ENCODE results near the gene ACOX1. TPM values are rescaled to one million over a fixed set of nuclear protein-coding genes. Genes with fewer than 3 reads are reported as not detected.

ACOX1 gene
- total and polyA plus RNA-seq, 2 of the 13 experiments (the other 11 are each of a cell fraction or from before 2014, with no cell fraction given) = 86.4 to 120 TPM

- no peak for TF ChIP-seq AKNA (CRISPR knock-in tag; IDR thresholded peaks at IDR 0.05; ENCODE audit: borderline replicate concordance)
- TF ChIP-seq RBM22 (optimal IDR thresholded peaks at IDR 0.05; ENCODE audit: low read length) = peak; percentile 56
- TF ChIP-seq IKZF4 (CRISPR knock-in tag; IDR thresholded peaks at IDR 0.05; ENCODE audit: borderline replicate concordance, low read depth, not compliant biosample characterization) = no peak
- TF ChIP-seq POLR2AphosphoS5 (IDR thresholded peaks at IDR 0.05; ENCODE audit: low read depth, low read length) = peak; percentile 59; the same call in 1 of the 2 replicates
- TF ChIP-seq EZH2 (conservative IDR thresholded peaks at IDR 0.05; ENCODE audit: low read depth, low read length) = no peak
- TF ChIP-seq ZNF510 (CRISPR knock-in tag; IDR thresholded peaks at IDR 0.05; ENCODE audit: low read depth) = no peak
- peak; percentile 4; the same call in 1 of the 2 replicates for TF ChIP-seq NKX3-1 (CRISPR knock-in tag; IDR thresholded peaks at IDR 0.05)
- TF ChIP-seq TOE1 (CRISPR knock-in tag; IDR thresholded peaks at IDR 0.05) = no peak
Measured at GRCh38 chr17:75942473-75942872, 36.5 kb downstream of the ACOX1 start (continued).

DNA sequence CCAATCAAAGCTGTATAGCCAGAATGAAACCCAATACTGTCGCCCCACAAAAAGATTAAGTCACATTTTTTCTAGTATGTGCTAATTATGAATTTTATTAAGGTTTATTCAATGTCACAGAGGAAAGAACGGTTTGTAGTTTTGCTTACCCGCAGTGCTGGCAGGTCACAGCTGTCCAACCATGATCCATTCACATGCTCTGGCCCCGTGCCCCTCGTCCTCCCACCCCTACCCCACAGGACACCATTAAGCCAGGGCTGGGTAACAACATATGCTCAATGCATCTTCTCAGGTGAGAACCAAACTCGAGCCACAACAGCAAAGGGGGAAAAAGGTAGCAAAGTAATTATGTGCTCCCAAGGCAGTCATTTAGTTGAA, 37.5 kb downstream of the ACOX1 start:
- H3K27ac ChIP-seq (ENCODE audit: extremely low read length, insufficient read depth, low read length) = peak overlapping the region; percentile 33
- no peak overlapping the region for H2AFZ ChIP-seq (ENCODE audit: low read length)
- in situ Hi-C loops (cut with HindIII; ENCODE audit: extremely low pct_ligation_motif_present, low pct_unique_long_range_greater_than_20kb) (no loop called here), intact Hi-C loops (cut with micrococcal nuclease; ENCODE audit: unreplicated experiment) (loop anchor here (5.0 kb wide), 1 partner anchor 56 kb away; no protein-coding TSS in a partner anchor)
- BruUV-seq (replicated peaks) = no TSS peak
- no peaks in the 10 kb centered on the region; a peak in 1 of 5 replicates for H3K27me3 ChIP-seq (ENCODE audit: control insufficient read depth in 1 of 2, insufficient read depth in 2 of 2, low read length in 2 of 2)
- WGBS (ENCODE audit: low lambda C conversion rate) = 85% methylated on average over 6 of the region's 6 CpGs
- H3K79me2 ChIP-seq (ENCODE audit: insufficient read depth, low read length) = no peaks in the 10 kb centered on the region
- DNase-seq (ENCODE audit: low spot score) = no peak
- ATAC-seq = peak; percentile 18
- H3K36me3 ChIP-seq (replicated peaks in 1 of 2; ENCODE audit: control insufficient read depth in 1 of 2, insufficient read depth in 2 of 2, low read length in 2 of 2) = peaks cover 5 to 14% of the 10 kb centered on the region in 2 experiments; a peak in 4 of 5 replicates
- no peaks in the 10 kb centered on the region for H3K9me3 ChIP-seq (ENCODE audit: low read length)
- peak overlapping the region; percentile 78; the same call in 1 of the 2 replicates for H3K9ac ChIP-seq (ENCODE audit: insufficient read depth, low read depth, low read length)
- H3K4me2 ChIP-seq (ENCODE audit: low read depth, low read length) = peak overlapping the region; percentile 71
- ChIA-PET CTCF (ENCODE audit: low intra/inter-chr PET ratio, low total read pairs) (no interaction called here), POLR2A (interaction anchor here (0.6 to 1.9 kb wide), 18 partner anchors 10 to 310 kb away, joined by 3 to 16 read pairs (median 6); partner anchors contain the start of genes ACOX1, CDK3, MRPL38 and TEN1)
- no peaks in the 10 kb centered on the region for H4K20me1 ChIP-seq (ENCODE audit: insufficient read depth, low read length)
- peaks cover 25% of the 10 kb centered on the region for H3K4me1 ChIP-seq (ENCODE audit: insufficient read depth, low read length)
- FAIRE-seq = no peak
- H3K4me3 ChIP-seq (replicated peaks in 1 of 3; ENCODE audit: insufficient read depth in 1 of 3, low read depth in 2 of 3, low read length in 3 of 3) = peak overlapping the region in 2 of 3 experiments; percentile 15 to 47; a peak in 2 of 6 replicates
- TF ChIP-seq, protein P1, sequence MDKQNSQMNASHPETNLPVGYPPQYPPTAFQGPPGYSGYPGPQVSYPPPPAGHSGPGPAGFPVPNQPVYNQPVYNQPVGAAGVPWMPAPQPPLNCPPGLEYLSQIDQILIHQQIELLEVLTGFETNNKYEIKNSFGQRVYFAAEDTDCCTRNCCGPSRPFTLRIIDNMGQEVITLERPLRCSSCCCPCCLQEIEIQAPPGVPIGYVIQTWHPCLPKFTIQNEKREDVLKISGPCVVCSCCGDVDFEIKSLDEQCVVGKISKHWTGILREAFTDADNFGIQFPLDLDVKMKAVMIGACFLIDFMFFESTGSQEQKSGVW (CRISPR knock-in tag; IDR thresholded peaks at IDR 0.05; ENCODE audit: borderline replicate concordance) = no peak
- TF ChIP-seq DR1 (CRISPR knock-in tag; IDR thresholded peaks at IDR 0.05) = no peak
- TF ChIP-seq, protein P2, sequence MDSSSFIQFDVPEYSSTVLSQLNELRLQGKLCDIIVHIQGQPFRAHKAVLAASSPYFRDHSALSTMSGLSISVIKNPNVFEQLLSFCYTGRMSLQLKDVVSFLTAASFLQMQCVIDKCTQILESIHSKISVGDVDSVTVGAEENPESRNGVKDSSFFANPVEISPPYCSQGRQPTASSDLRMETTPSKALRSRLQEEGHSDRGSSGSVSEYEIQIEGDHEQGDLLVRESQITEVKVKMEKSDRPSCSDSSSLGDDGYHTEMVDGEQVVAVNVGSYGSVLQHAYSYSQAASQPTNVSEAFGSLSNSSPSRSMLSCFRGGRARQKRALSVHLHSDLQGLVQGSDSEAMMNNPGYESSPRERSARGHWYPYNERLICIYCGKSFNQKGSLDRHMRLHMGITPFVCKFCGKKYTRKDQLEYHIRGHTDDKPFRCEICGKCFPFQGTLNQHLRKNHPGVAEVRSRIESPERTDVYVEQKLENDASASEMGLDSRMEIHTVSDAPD (CRISPR knock-in tag; IDR thresholded peaks at IDR 0.05) = 0 out of 2 replicates have a peak, but pooled peaks have one; percentile 11
- TF ChIP-seq, protein P3, sequence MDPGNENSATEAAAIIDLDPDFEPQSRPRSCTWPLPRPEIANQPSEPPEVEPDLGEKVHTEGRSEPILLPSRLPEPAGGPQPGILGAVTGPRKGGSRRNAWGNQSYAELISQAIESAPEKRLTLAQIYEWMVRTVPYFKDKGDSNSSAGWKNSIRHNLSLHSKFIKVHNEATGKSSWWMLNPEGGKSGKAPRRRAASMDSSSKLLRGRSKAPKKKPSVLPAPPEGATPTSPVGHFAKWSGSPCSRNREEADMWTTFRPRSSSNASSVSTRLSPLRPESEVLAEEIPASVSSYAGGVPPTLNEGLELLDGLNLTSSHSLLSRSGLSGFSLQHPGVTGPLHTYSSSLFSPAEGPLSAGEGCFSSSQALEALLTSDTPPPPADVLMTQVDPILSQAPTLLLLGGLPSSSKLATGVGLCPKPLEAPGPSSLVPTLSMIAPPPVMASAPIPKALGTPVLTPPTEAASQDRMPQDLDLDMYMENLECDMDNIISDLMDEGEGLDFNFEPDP (CRISPR knock-in tag; conservative IDR thresholded peaks at IDR 0.05) = 0 out of 2 replicates have a peak, but pooled peaks have one; percentile 82
- TF ChIP-seq SMYD3 (CRISPR knock-in tag; IDR thresholded peaks at IDR 0.05) = 0 out of 2 replicates have a peak, but pooled peaks have one; percentile 2
- 0 out of 2 replicates have a peak, but pooled peaks have one; percentile 6 for TF ChIP-seq SNAPC2 (CRISPR knock-in tag; IDR thresholded peaks at IDR 0.05)
